Measurements from ENCODE around the gene ZC2HC1C. TPM values are rescaled to one million over a fixed set of nuclear protein-coding genes. Genes with fewer than 3 reads are reported as not detected.

The ZC2HC1C gene
- total RNA-seq, 2 donors from 2014 or later: 2.3 to 2.7 TPM

GRCh38 chr14:75060420-75060819 is 9.0 kb upstream of the ZC2HC1C start:
- no peak overlapping the region for H3K27ac Mint-ChIP-seq
- DNase-seq: no peak
- no peak overlapping the region for H3K4me3 Mint-ChIP-seq
- peaks cover 11% of the 10 kb centered on the region for H3K9me3 Mint-ChIP-seq
- Histone ChIP-seq H3K27me3 (ENCODE audit: control insufficient read depth, insufficient read depth, low read length, poor library complexity, severe bottlenecking) (no peaks in the 10 kb centered on the region), H3K27ac (ENCODE audit: low read depth, low read length) (no peak overlapping the region), H3K4me3 (ENCODE audit: low read length) (no peak overlapping the region), H3K9ac (ENCODE audit: extremely low read depth, low read length, poor library complexity, severe bottlenecking) (no peak overlapping the region), H3K4me1 (ENCODE audit: control insufficient read depth, insufficient read depth, low read length) (no peaks in the 10 kb centered on the region), H3K36me3 (ENCODE audit: control insufficient read depth, insufficient read depth, low read length) (peaks cover 18% of the 10 kb centered on the region), H3K9me3 (ENCODE audit: control insufficient read depth, low read length) (peaks cover 19% of the 10 kb centered on the region)
- H3K4me1 Mint-ChIP-seq: peaks cover 10% of the 10 kb centered on the region
- TF ChIP-seq CTCF (conservative IDR thresholded peaks at IDR 0.05): no peak
- no peaks in the 10 kb centered on the region for H3K27me3 Mint-ChIP-seq (ENCODE audit: insufficient read depth)
- H3K36me3 Mint-ChIP-seq (ENCODE audit: low read depth): peaks cover 37% of the 10 kb centered on the region
- WGBS, 2 experiments (ENCODE audit: insufficient coverage in 1 of 2, insufficient read length in 1 of 2): 100% methylated on average over 2 of the region's 2 CpGs; no CpG with 5 or more reads in 1 of the 2 experiments

GRCh38 chr14:75063013-75063412 is 6.4 kb upstream of the ZC2HC1C start:
- Mint-ChIP-seq H3K36me3 (ENCODE audit: low read depth) (peaks cover 26% of the 10 kb centered on the region), H3K4me3 (peak overlapping the region; percentile 94), H3K27me3 (ENCODE audit: insufficient read depth) (no peaks in the 10 kb centered on the region), H3K4me1 (peaks cover 10% of the 10 kb centered on the region), H3K27ac (no peak overlapping the region), H3K9me3 (peaks cover 11% of the 10 kb centered on the region)
- no peak for TF ChIP-seq CTCF (conservative IDR thresholded peaks at IDR 0.05)
- Histone ChIP-seq H3K4me1 (ENCODE audit: control insufficient read depth, insufficient read depth, low read length) (no peaks in the 10 kb centered on the region), H3K27me3 (ENCODE audit: control insufficient read depth, insufficient read depth, low read length, poor library complexity, severe bottlenecking) (no peaks in the 10 kb centered on the region), H3K9me3 (ENCODE audit: control insufficient read depth, low read length) (peaks cover 19% of the 10 kb centered on the region), H3K4me3 (ENCODE audit: low read length) (peak overlapping the region; percentile 88), H3K27ac (ENCODE audit: low read depth, low read length) (no peak overlapping the region), H3K9ac (ENCODE audit: extremely low read depth, low read length, poor library complexity, severe bottlenecking) (peak overlapping the region; percentile 42), H3K36me3 (ENCODE audit: control insufficient read depth, insufficient read depth, low read length) (peaks cover 18% of the 10 kb centered on the region)
- no peak for DNase-seq
- 31 to 48% methylated on average over 3 to 5 of the region's 5 CpGs for whole genome bisulfite sequencing, 2 experiments (ENCODE audit: insufficient coverage in 1 of 2, insufficient read length in 1 of 2)

GRCh38 chr14:75063491-75064204 is 5.8 kb upstream of the ZC2HC1C start, which contains the start of gene ACYP1:
ACYP1 (minus strand) TSS chr14:75064024; CDS start chr14:75063553, 471 bp downstream.
- Mint-ChIP-seq H3K27me3 (ENCODE audit: insufficient read depth) (no peaks in the 10 kb centered on the region), H3K4me1 (peaks cover 10% of the 10 kb centered on the region), H3K36me3 (ENCODE audit: low read depth) (peaks cover 22% of the 10 kb centered on the region), H3K9me3 (peaks cover 11% of the 10 kb centered on the region), H3K27ac (peak within 1 kb of the TSS; percentile 93), H3K4me3 (peak within 1 kb of the TSS; percentile 94)
- peak within 1 kb of the TSS; percentile 88 for H3K4me3 ChIP-seq (ENCODE audit: low read length)
- H3K9ac ChIP-seq (ENCODE audit: extremely low read depth, low read length, poor library complexity, severe bottlenecking): peak within 1 kb of the TSS; percentile 42
- H3K27me3 ChIP-seq (ENCODE audit: control insufficient read depth, insufficient read depth, low read length, poor library complexity, severe bottlenecking): no peaks in the 10 kb centered on the region
- peaks cover 19% of the 10 kb centered on the region for H3K9me3 ChIP-seq (ENCODE audit: control insufficient read depth, low read length)
- peak; percentile 12 for TF ChIP-seq CTCF (conservative IDR thresholded peaks at IDR 0.05)
- 1 to 4% methylated on average over 11 to 34 of the region's 34 CpGs for WGBS, 2 experiments (ENCODE audit: insufficient coverage in 1 of 2, insufficient read length in 1 of 2)
- no peak within 1 kb of the TSS for H3K27ac ChIP-seq (ENCODE audit: low read depth, low read length)
- DNase-seq: peak; percentile 99
- H3K4me1 ChIP-seq (ENCODE audit: control insufficient read depth, insufficient read depth, low read length): no peaks in the 10 kb centered on the region
- H3K36me3 ChIP-seq (ENCODE audit: control insufficient read depth, insufficient read depth, low read length): peaks cover 18% of the 10 kb centered on the region

Measured in endodermal cell (in vitro differentiated cells).